ENCODE measurements around the gene MOB2. TPM values are rescaled to one million over a fixed set of nuclear protein-coding genes. Genes with fewer than 3 reads are reported as not detected.

MOB2 gene
- total and polyA plus RNA-seq, 9 of the 15 experiments (the other 6 are each of a cell fraction or from before 2014, with no cell fraction given) = 0.17 to 36.8 (median 19.2) TPM

DNA sequence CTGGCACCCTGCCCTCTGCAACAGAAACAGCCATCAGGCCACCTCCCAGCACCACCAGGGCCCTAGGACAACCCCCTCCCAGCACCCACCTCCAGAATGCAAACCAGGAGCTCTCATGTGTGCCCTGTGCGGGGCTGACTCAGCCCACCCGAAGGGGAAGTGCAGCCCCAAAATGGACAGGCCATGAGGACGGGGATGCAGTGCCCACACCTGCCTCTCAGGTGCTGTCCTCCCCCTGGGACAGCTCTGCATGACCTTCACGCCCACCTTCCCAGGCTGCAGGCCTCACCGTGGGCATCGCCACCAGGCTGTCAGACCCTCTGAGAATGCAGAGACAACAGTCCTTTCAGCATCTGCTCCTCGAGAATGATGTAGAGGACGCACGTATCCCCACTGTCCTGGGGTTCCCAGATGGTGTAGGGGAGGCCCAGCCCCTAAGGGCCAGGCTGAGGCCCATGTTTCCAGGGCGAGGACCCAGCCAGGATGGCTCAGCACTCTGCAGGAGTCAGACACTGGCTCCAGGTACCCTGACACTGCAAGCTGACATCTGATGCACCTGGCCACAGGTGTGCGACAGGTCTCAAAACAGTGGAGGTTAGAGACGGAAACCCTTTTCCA lies 13.5 kb downstream of the MOB2 start:
- TF ChIP-seq DIDO1 (tag; IDR thresholded peaks at IDR 0.05; ENCODE audit: low read depth) (no peak), JUNB (CRISPR knock-in tag; conservative IDR thresholded peaks at IDR 0.05) (no peak), SP1 (CRISPR knock-in tag; IDR thresholded peaks at IDR 0.05) (no peak), MXI1 (IDR thresholded peaks at IDR 0.05; ENCODE audit: low read depth, low read length) (no peak), MYNN (IDR thresholded peaks at IDR 0.05) (no peak), MYNN (CRISPR knock-in tag; IDR thresholded peaks at IDR 0.05) (no peak), SUPT5H (IDR thresholded peaks at IDR 0.05) (no peak), CBFB (CRISPR knock-in tag; IDR thresholded peaks at IDR 0.05) (no peak)
- TF ChIP-seq, protein P1, sequence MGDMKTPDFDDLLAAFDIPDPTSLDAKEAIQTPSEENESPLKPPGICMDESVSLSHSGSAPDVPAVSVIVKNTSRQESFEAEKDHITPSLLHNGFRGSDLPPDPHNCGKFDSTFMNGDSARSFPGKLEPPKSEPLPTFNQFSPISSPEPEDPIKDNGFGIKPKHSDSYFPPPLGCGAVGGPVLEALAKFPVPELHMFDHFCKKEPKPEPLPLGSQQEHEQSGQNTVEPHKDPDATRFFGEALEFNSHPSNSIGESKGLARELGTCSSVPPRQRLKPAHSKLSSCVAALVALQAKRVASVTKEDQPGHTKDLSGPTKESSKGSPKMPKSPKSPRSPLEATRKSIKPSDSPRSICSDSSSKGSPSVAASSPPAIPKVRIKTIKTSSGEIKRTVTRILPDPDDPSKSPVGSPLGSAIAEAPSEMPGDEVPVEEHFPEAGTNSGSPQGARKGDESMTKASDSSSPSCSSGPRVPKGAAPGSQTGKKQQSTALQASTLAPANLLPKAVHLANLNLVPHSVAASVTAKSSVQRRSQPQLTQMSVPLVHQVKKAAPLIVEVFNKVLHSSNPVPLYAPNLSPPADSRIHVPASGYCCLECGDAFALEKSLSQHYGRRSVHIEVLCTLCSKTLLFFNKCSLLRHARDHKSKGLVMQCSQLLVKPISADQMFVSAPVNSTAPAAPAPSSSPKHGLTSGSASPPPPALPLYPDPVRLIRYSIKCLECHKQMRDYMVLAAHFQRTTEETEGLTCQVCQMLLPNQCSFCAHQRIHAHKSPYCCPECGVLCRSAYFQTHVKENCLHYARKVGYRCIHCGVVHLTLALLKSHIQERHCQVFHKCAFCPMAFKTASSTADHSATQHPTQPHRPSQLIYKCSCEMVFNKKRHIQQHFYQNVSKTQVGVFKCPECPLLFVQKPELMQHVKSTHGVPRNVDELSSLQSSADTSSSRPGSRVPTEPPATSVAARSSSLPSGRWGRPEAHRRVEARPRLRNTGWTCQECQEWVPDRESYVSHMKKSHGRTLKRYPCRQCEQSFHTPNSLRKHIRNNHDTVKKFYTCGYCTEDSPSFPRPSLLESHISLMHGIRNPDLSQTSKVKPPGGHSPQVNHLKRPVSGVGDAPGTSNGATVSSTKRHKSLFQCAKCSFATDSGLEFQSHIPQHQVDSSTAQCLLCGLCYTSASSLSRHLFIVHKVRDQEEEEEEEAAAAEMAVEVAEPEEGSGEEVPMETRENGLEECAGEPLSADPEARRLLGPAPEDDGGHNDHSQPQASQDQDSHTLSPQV (IDR thresholded peaks at IDR 0.05) = no peak
- DNase-seq (ENCODE audit: extremely low read depth in 1 of 4, low spot score in 3 of 4) = no peak
- Histone ChIP-seq H3K9me1 (ENCODE audit: control insufficient read depth, insufficient read depth, low read length) (no peaks in the 10 kb centered on the region), H3K9ac (ENCODE audit: insufficient read depth in 1 of 2, low read depth in 2 of 2, low read length in 2 of 2) (no peak overlapping the region), H3K4me3 (no peak overlapping the region), H3K9me3 (replicated peaks; ENCODE audit: control insufficient read depth, insufficient read depth, low read depth, low read length) (no peaks in the 10 kb centered on the region), H3K79me2 (ENCODE audit: control insufficient read depth, insufficient read depth, low read length) (no peaks in the 10 kb centered on the region), H3K4me1 (replicated peaks in 1 of 2; ENCODE audit: control insufficient read depth in 2 of 2, insufficient read depth in 2 of 2, low read length in 2 of 2) (peaks cover 0 to 14% of the 10 kb centered on the region in 2 experiments; a peak in 2 of 5 replicates), H4K20me1 (replicated peaks; ENCODE audit: control insufficient read depth, insufficient read depth, low read length) (0 out of 2 replicates have a peak, but pooled peaks cover 5% of the 10 kb centered on the region), H3K27me3 (ENCODE audit: control insufficient read depth in 2 of 2, insufficient read depth in 2 of 2, low read length in 2 of 2) (no peaks in the 10 kb centered on the region), H3K36me3 (ENCODE audit: control insufficient read depth, insufficient read depth, low read length) (peaks cover 7% of the 10 kb centered on the region; the same call in 1 of the 3 replicates), H3K27ac (ENCODE audit: extremely low read depth, low read depth, low read length) (no peak overlapping the region), H2AFZ (ENCODE audit: low read depth, low read length) (no peak overlapping the region), H3K4me2 (ENCODE audit: insufficient read depth, low read length) (no peak overlapping the region)
- no peak for ATAC-seq
- FAIRE-seq = no peak
- BruUV-seq (replicated peaks) = no TSS peak
- POLR2A ChIA-PET = interaction anchor here (0.7 kb wide), 1 partner anchor 9 kb away, joined by 3 read pairs; no protein-coding TSS in a partner anchor
- 77% methylated on average over 11 of the region's 12 CpGs for WGBS (ENCODE audit: insufficient coverage, low coverage, missing lambda C conversion rate)
- intact Hi-C loops (cut with micrococcal nuclease) (no loop called here), in situ Hi-C loops (cut with MboI) (no loop called here)
- CTCF ChIA-PET (ENCODE audit: low intra/inter-chr PET ratio) = no interaction called here
